Measurements from ENCODE around the gene CAV2.

Gene CAV2

DNA sequence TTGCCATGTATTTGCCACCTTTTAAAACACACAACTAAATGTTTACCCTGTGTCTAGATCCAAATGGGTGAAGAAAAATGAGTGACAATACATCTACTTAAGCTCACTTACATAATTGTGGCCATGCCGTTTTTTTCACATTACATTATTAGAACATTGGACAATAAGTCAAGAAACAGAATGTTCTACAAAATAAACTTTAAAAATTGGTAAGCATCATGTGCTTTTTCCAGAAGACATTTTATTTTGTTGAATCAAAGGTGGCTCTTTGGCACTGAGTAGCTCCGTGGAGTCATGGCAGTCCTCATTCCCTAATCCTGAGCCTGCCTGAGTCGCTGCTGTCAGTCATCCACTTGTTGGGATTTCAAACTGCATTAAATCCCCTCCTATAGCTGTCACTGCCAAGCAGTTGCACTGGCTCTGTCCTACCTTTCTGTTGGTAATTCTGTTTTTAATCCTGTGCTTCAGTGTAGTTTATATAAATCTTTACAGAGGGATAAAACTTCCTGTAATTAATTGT, 57.6 kb downstream of the CAV2 start:
- no peak overlapping the region for H3K4me3 ChIP-seq (ENCODE audit: control insufficient read depth, low read depth, low read length)
- TF ChIP-seq, protein P1, sequence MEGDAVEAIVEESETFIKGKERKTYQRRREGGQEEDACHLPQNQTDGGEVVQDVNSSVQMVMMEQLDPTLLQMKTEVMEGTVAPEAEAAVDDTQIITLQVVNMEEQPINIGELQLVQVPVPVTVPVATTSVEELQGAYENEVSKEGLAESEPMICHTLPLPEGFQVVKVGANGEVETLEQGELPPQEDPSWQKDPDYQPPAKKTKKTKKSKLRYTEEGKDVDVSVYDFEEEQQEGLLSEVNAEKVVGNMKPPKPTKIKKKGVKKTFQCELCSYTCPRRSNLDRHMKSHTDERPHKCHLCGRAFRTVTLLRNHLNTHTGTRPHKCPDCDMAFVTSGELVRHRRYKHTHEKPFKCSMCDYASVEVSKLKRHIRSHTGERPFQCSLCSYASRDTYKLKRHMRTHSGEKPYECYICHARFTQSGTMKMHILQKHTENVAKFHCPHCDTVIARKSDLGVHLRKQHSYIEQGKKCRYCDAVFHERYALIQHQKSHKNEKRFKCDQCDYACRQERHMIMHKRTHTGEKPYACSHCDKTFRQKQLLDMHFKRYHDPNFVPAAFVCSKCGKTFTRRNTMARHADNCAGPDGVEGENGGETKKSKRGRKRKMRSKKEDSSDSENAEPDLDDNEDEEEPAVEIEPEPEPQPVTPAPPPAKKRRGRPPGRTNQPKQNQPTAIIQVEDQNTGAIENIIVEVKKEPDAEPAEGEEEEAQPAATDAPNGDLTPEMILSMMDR (IDR thresholded peaks at IDR 0.05; ENCODE audit: control insufficient read depth, insufficient read depth, low read depth, low read length, missing control alignments): no peak
- DNase-seq (ENCODE audit: low read depth): no peak

DNA sequence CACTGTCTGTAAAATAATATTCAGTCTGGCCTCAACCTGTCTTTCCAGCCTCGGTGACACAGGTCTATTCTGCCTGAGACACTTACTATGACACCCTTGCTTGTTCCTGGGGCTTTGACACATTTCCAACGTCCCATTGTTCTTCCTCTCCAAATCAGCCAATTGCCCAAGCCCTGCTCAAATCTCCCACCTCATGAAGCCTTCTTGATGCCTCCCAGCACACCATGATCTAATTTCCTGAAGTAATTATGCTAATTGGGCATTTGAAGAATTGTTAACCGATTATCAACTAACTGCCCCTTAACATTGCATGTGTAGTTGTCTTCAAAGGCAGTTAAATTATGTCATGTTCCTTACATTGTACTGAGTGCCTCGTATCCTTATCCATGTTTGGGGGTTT, 58.4 kb downstream of the CAV2 start:
- no peak overlapping the region for H3K4me3 ChIP-seq (ENCODE audit: control insufficient read depth, low read depth, low read length)
- no peak for DNase-seq (ENCODE audit: low read depth)
- TF ChIP-seq, protein P1 (IDR thresholded peaks at IDR 0.05; ENCODE audit: control insufficient read depth, insufficient read depth, low read depth, low read length, missing control alignments): no peak
